Kidney epithelial cell (primary cell): ENCODE results near the gene SLC37A2. TPM values are rescaled to one million over a fixed set of nuclear protein-coding genes. Genes with fewer than 3 reads are reported as not detected.

Experiments
- DNase-seq: peaks from one replicate; pipeline ENCODE4 v3.0.0-alpha.2; 2010; ENCODE audit warnings: low read depth
- H3K27me3 ChIP-seq: 2 replicates; pipeline ENCODE4 v1.6.0; 2011; ENCODE audit warnings: low read length; ENCODE audit not compliant: control insufficient read depth, insufficient read depth
- H3K36me3 ChIP-seq: 2 replicates; pipeline ENCODE4 v1.5.1; 2011; ENCODE audit warnings: low read length; ENCODE audit not compliant: control insufficient read depth, insufficient read depth
- H3K4me3 ChIP-seq: 2 replicates; pipeline ENCODE4 v1.5.1; 2011; ENCODE audit warnings: low read depth, mild to moderate bottlenecking, control low read depth, low read length
- CTCF ChIP-seq: IDR thresholded peaks from 2 replicates; pipeline ENCODE4 v1.5.1; 2011; ENCODE audit warnings: mild to moderate bottlenecking, moderate library complexity, low read length, control low read depth, inconsistent platforms; ENCODE audit not compliant: insufficient read depth, poor library complexity, severe bottlenecking
- total RNA-seq: library from RNA; depleted of rRNA; stranded (reverse); fragments of >200 nt; gene quantifications from 2 replicates; pipeline ENCODE4 v1.2.3, GENCODE V29; 2015

The SLC37A2 gene
- total RNA-seq, 1 donor from 2014 or later, result 1.8 TPM

GRCh38 chr11:125075242-125075625, 12.1 kb downstream of the SLC37A2 start:
- H3K4me3 ChIP-seq, result no peak overlapping the region
- H3K27me3 ChIP-seq, result no peaks in the 10 kb centered on the region
- H3K36me3 ChIP-seq, result no peaks in the 10 kb centered on the region
- no peak for DNase-seq
- no peak for TF ChIP-seq CTCF

GRCh38 chr11:125075900-125076317, 12.8 kb downstream of the SLC37A2 start:
- Histone ChIP-seq H3K27me3 (no peaks in the 10 kb centered on the region), H3K4me3 (no peak overlapping the region), H3K36me3 (no peaks in the 10 kb centered on the region)
- no peak for DNase-seq
- TF ChIP-seq CTCF, result no peak

GRCh38 chr11:125076378-125076945, 13.4 kb downstream of the SLC37A2 start:
- Histone ChIP-seq H3K4me3 (no peak overlapping the region), H3K27me3 (no peaks in the 10 kb centered on the region), H3K36me3 (no peaks in the 10 kb centered on the region)
- no peak for DNase-seq
- no peak for TF ChIP-seq CTCF

- DNase-seq, result no peak
- no peak for TF ChIP-seq CTCF
- Histone ChIP-seq H3K27me3 (no peaks in the 10 kb centered on the region), H3K36me3 (no peaks in the 10 kb centered on the region), H3K4me3 (no peak overlapping the region)
These were observed 14.9 kb downstream of the SLC37A2 start for GRCh38 chr11:125078016-125078415.

- Histone ChIP-seq H3K36me3 (no peaks in the 10 kb centered on the region), H3K4me3 (no peak overlapping the region), H3K27me3 (no peaks in the 10 kb centered on the region)
- DNase-seq, result no peak
- TF ChIP-seq CTCF, result no peak
These were observed 15.5 kb downstream of the SLC37A2 start for GRCh38 chr11:125078516-125079140.

GRCh38 chr11:125079151-125079877, 16.2 kb downstream of the SLC37A2 start:
- Histone ChIP-seq H3K4me3 (no peak overlapping the region), H3K27me3 (no peaks in the 10 kb centered on the region), H3K36me3 (no peaks in the 10 kb centered on the region)
- no peak for DNase-seq
- no peak for TF ChIP-seq CTCF
